GM12873 (cell line): ENCODE data around the gene JAG2.

ENCODE experiments used
- CTCF ChIP-seq: IDR thresholded peaks from 2 replicates; pipeline ENCODE4 v1.5.1; 2012; ENCODE audit warnings: low read depth, mild to moderate bottlenecking, moderate library complexity, low read length, control low read depth; ENCODE audit not compliant: insufficient read depth; ENCODE audit errors: missing control alignments

Gene JAG2

GRCh38 chr14:105168496-105168978 is at the start of gene JAG2:
JAG2 (minus strand) TSS chr14:105168776; CDS start chr14:105168420, 356 bp downstream.
- no peak for TF ChIP-seq CTCF

DNA sequence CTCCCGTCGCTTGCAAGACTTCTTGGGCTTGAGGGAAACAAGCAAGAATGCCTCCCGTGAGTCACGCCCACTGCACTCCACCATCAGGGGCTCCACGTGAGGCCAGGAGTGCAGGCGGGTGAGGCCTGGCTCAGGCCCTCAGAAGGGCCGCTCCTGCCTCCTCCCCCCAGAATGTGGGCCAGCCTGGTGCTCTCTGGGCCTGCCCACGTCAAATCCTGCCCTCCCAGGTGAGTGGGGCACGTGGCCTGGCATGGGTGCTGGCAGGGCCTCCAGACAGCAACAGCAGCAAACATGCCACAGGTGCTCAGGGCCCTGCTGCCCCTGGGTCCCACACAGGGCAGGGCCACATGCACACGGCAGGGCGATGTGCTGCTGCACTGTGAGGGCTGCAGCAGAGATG is 49.2 kb upstream of the JAG2 start:
- TF ChIP-seq CTCF = no peak

DNA sequence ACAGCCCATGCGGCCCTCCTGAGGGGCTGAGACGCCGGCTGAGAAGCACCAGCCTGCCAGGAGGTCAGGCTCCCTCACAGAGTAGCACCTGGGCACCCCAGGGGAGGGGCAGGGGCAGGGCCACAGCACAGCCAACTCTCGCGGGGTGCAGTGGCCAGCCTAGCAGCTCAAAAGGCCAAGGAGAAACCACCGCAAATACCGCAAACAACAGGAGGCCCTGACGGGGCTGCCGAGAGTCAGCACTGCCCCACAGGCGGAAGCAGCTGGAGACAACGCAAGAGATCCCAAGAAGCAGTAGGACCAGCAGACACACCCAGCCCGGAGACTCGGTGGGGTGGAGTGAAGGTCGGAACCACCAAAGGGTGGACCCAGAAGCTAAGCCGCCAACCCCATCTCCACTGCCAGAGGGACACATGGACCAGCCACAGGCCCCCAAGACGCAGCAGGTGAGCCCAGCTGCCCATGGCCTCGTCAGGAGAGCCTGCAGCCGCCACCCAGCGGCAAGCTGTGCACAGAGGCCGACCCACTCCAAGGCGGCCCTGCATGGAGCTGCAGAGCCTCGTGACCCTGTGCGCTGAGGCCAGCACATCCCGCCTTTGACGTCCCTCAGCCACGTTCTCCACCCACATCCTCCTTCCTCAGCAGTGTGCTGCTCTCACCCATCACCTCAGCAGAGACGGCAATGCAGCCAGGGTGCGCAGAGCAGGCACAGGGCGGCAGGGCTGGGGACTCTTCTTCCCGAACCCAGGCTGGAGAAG is 48.1 kb upstream of the JAG2 start:
- no peak for TF ChIP-seq CTCF

DNA sequence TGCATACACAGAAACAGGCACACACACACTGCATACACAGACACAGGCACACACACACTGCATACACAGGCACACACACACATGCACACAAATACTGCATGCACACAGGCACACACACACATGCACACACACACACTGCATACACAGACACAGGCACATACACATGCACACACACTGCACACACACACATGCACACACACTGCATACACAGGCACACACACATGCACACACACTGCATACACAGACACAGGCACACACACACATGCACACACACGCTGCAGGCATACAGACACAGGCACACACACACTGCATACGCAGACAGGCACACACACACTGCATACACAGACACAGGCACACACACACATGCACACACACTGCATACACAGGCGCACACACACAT is 47.0 kb upstream of the JAG2 start:
- TF ChIP-seq CTCF = no peak

DNA sequence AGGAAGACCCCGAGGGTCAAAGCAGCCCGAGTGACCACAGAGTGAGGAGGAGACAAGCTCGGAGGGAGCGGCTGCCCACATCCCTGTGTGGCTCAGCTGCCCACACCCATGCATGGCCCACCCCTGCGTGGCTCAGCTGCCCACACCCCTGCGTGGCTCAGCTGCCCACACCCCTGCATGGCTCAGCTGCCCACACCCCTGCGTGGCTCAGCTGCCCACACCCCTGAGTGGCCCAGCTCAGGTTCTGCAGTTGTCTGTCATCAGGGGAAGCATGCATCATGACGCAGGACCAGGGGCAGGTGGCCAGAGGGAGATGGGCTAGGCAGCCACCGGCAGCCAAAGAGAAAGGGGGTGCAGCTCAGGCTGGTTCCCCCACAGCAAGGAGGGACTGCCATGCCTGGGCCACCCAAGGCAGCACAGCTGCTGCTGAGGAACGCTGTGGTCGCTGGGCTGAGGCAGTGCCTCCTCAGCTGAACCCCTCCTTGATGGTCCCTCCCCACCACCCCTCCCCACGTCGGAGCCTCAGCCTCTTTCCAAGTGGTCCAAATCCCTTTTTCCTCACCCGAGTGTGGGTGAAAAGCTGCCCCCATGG is 45.8 kb upstream of the JAG2 start:
- no peak for TF ChIP-seq CTCF

GRCh38 chr14:105213361-105213760 is 44.8 kb upstream of the JAG2 start:
- no peak for TF ChIP-seq CTCF

GRCh38 chr14:105212541-105213300 is 44.1 kb upstream of the JAG2 start:
- no peak for TF ChIP-seq CTCF
